ENCODE results near the gene OR10J1.

The OR10J1 gene, protein sequence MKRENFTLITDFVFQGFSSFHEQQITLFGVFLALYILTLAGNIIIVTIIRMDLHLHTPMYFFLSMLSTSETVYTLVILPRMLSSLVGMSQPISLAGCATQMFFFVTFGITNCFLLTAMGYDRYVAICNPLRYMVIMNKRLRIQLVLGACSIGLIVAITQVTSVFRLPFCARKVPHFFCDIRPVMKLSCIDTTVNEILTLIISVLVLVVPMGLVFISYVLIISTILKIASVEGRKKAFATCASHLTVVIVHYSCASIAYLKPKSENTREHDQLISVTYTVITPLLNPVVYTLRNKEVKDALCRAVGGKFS

DNA sequence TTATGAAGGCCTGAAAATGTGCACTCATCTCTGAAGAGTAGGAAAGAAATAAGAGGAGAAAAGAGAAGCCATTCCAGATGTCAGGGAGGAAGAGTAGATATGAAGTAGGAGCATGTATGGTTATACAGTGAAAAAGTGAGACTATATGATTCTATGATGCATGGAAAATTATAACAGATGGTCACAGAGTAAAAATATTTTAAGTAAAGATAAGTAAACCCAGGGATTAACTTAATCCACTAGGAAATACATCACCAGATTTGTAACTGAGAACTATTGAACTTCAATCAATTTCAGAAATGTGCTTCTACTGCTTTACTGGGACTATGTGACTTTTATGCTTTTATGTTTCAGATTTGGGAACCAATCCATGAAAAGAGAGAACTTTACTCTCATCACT lies at the start of gene OR10J1:
TSS of gene OR10J1 (plus strand) at position 301 of the 400 bp plus-strand sequence. CDS start at position 371, 70 bp downstream.
- Histone ChIP-seq H3K27me3 (ENCODE audit: low read depth, low read length) (no peaks in the 10 kb centered on the region), H3K36me3 (ENCODE audit: control insufficient read depth in 1 of 2, insufficient read depth in 2 of 2, low read length in 2 of 2) (no peaks in the 10 kb centered on the region), H3K4me3 (ENCODE audit: low read depth in 1 of 2, low read length in 2 of 2) (no peak within 1 kb of the TSS), H3K9me3 (ENCODE audit: control insufficient read depth in 1 of 2, low read length in 2 of 2) (no peaks in the 10 kb centered on the region), H3K4me1 (ENCODE audit: control insufficient read depth in 1 of 2, insufficient read depth in 2 of 2, low read length in 2 of 2) (no peaks in the 10 kb centered on the region), H3K27ac (ENCODE audit: low read length) (no peak within 1 kb of the TSS)

DNA sequence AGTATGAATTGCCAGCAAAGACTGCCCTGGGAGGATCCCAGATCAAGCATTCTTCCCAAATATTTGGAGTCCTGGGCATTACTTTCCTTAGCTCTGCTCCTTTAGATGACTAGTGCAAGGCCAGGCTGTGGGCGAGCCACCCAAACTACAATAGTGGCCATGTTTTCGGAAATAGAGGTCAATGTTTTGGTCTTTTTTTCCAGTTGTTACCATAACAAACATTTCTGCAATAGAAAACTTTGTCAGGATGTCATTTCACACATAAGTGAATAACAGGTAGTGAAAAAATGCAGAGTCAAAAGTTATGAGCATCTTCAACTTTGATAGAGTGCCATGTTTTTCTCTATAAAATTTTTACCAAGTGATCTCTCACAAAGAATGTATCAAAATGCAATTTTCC lies 32.7 kb upstream of the OR10J1 start:
- no peak overlapping the region for H3K4me3 ChIP-seq (ENCODE audit: low read depth in 1 of 2, low read length in 2 of 2)
- H3K9me3 ChIP-seq (ENCODE audit: control insufficient read depth in 1 of 2, low read length in 2 of 2), result peaks cover 0 to 8% of the 10 kb centered on the region in 2 donors
- no peak overlapping the region for H3K27ac ChIP-seq (ENCODE audit: low read length)
- no peaks in the 10 kb centered on the region for H3K4me1 ChIP-seq (ENCODE audit: control insufficient read depth in 1 of 2, insufficient read depth in 2 of 2, low read length in 2 of 2)
- no peaks in the 10 kb centered on the region for H3K27me3 ChIP-seq (ENCODE audit: low read depth, low read length)
- no peaks in the 10 kb centered on the region for H3K36me3 ChIP-seq (ENCODE audit: control insufficient read depth in 1 of 2, insufficient read depth in 2 of 2, low read length in 2 of 2)

DNA sequence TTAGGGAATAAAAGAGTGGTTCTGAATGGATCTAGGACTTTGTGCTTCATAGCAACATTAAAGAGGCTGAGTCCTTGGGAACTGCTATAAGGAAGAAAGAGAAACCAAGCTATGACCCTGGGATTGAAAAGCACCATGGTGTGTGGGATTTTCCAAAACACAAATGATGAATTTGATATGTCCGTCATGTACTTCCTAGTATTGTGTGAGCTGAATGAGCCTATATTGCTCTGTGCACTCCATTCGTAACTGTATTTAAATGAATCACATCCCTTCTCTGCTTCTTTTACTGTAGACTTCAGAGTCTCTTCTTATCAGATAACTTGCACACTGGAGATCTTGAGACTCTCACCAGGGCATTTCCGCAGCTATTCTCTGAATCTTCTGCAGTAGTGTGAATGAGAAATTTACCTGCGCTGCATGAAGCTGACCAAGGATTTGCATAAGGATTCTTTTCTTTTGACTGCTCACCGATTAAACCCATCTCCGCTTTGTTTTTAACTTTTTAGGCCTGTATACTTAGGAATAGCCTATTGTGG lies 30.6 kb upstream of the OR10J1 start:
- Histone ChIP-seq H3K36me3 (ENCODE audit: control insufficient read depth in 1 of 2, insufficient read depth in 2 of 2, low read length in 2 of 2) (no peaks in the 10 kb centered on the region), H3K9me3 (ENCODE audit: control insufficient read depth in 1 of 2, low read length in 2 of 2) (peaks cover 0 to 8% of the 10 kb centered on the region in 2 donors), H3K27ac (ENCODE audit: low read length) (no peak overlapping the region), H3K27me3 (ENCODE audit: low read depth, low read length) (no peaks in the 10 kb centered on the region), H3K4me1 (ENCODE audit: control insufficient read depth in 1 of 2, insufficient read depth in 2 of 2, low read length in 2 of 2) (no peaks in the 10 kb centered on the region), H3K4me3 (ENCODE audit: low read depth in 1 of 2, low read length in 2 of 2) (no peak overlapping the region)

DNA sequence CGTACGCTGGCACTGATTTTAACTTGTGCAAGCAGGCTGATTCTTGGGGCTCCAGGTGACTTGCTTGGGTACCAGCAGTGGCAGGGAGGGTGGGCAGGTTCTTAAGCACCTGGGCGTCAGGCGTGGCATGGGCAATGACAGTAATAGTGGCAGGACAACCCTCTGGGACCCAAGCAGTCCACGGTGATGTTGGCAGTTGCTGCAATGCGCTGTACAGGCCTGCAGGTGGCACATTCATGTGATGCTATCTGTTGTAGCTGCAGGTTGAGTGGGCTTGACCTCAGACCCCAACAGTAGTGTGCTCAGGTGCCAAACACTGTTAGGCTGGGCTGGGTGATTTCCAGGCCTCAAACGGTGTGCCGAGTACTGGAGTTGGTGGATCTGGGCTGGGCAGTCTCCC lies 17.7 kb upstream of the OR10J1 start:
- Histone ChIP-seq H3K4me3 (ENCODE audit: low read depth in 1 of 2, low read length in 2 of 2) (no peak overlapping the region), H3K4me1 (ENCODE audit: control insufficient read depth in 1 of 2, insufficient read depth in 2 of 2, low read length in 2 of 2) (no peaks in the 10 kb centered on the region), H3K27ac (ENCODE audit: low read length) (no peak overlapping the region), H3K9me3 (ENCODE audit: control insufficient read depth in 1 of 2, low read length in 2 of 2) (peaks cover 0 to 33% of the 10 kb centered on the region in 2 donors), H3K27me3 (ENCODE audit: low read depth, low read length) (no peaks in the 10 kb centered on the region), H3K36me3 (ENCODE audit: control insufficient read depth in 1 of 2, insufficient read depth in 2 of 2, low read length in 2 of 2) (no peaks in the 10 kb centered on the region)

DNA sequence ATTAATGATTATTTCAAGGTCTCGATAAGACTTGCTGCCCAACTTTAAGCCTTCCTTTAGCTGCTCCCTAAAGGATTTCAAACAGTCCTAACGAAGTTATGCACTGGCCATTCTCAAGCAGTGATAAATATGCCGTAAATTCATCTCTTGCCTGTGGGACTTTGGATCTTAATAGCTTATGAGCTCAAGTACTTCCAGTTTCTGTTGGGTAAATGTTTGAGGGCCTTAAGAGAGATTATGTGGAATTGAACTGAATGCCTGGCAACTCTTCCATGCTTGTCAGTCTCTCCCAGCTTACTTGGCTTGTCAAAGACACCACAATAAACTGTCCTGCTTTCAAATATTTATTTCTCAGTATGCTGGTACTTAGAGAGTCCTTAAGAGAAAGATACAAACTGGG lies 11.0 kb upstream of the OR10J1 start:
- Histone ChIP-seq H3K4me1 (ENCODE audit: control insufficient read depth in 1 of 2, insufficient read depth in 2 of 2, low read length in 2 of 2) (no peaks in the 10 kb centered on the region), H3K27ac (ENCODE audit: low read length) (no peak overlapping the region), H3K9me3 (ENCODE audit: control insufficient read depth in 1 of 2, low read length in 2 of 2) (no peaks in the 10 kb centered on the region), H3K4me3 (ENCODE audit: low read depth in 1 of 2, low read length in 2 of 2) (no peak overlapping the region), H3K36me3 (ENCODE audit: control insufficient read depth in 1 of 2, insufficient read depth in 2 of 2, low read length in 2 of 2) (no peaks in the 10 kb centered on the region), H3K27me3 (ENCODE audit: low read depth, low read length) (no peaks in the 10 kb centered on the region)

DNA sequence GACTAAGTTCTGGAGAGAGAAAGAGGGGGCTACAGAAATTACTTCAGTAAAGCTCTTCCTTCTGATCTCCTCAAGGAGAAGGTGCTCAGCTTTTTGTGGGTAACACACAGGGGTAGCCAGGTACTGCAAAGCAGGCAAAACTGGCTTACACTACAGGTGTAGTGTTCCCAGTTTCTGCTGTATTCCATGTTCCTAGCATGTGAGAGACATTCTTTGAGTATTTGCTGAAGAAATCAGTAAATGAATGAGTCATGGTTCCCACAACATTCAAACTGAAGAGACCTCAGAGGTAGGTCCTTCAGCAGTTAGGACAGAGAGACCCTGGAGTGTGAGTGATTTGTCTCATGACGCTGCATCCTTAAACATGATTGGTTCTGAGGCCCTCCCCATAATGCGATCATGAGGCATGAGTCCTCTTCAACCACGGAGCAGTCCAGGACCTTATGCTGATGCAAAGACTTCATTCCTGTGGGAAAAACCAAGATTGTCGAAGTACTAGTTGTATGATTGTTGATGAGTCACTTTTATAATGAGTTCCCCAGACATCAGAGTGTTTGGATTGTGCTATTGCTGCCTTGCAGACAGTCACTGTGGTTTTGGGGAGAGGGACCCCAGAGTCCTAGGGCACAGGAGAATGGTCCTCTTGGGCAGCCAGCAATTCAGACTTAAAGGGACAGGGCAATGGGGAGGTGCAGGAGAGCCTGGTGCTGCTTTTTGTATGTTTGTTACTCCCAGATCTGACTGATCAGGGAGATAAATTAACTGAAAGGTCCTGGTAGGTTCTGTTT lies 10.3 kb upstream of the OR10J1 start:
- Histone ChIP-seq H3K27me3 (ENCODE audit: low read depth, low read length) (no peaks in the 10 kb centered on the region), H3K36me3 (ENCODE audit: control insufficient read depth in 1 of 2, insufficient read depth in 2 of 2, low read length in 2 of 2) (no peaks in the 10 kb centered on the region), H3K9me3 (ENCODE audit: control insufficient read depth in 1 of 2, low read length in 2 of 2) (no peaks in the 10 kb centered on the region), H3K27ac (ENCODE audit: low read length) (no peak overlapping the region), H3K4me1 (ENCODE audit: control insufficient read depth in 1 of 2, insufficient read depth in 2 of 2, low read length in 2 of 2) (no peaks in the 10 kb centered on the region), H3K4me3 (ENCODE audit: low read depth in 1 of 2, low read length in 2 of 2) (no peak overlapping the region)

DNA sequence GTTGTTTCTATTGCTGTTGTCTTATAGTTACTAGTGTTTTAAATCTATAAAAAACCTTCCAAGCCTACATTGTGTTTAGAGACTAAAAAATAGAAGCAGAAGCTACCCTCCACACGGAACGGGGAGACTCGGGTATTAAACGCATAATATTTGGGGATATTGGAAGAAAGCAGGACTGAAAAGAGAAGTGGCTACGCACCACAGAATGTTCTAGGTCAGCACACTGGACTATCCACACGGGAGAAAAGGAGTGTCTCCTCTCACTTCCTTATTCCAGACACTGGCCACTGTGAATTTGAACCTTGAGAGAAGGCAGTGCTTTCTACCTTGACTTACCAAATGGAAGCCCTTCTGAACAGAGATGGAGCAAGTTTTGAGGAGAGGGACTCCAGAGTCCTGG lies 8.5 kb upstream of the OR10J1 start:
- H3K4me3 ChIP-seq (ENCODE audit: low read depth in 1 of 2, low read length in 2 of 2), result no peak overlapping the region
- no peaks in the 10 kb centered on the region for H3K9me3 ChIP-seq (ENCODE audit: control insufficient read depth in 1 of 2, low read length in 2 of 2)
- H3K36me3 ChIP-seq (ENCODE audit: control insufficient read depth in 1 of 2, insufficient read depth in 2 of 2, low read length in 2 of 2), result no peaks in the 10 kb centered on the region
- no peaks in the 10 kb centered on the region for H3K4me1 ChIP-seq (ENCODE audit: control insufficient read depth in 1 of 2, insufficient read depth in 2 of 2, low read length in 2 of 2)
- no peaks in the 10 kb centered on the region for H3K27me3 ChIP-seq (ENCODE audit: low read depth, low read length)
- H3K27ac ChIP-seq (ENCODE audit: low read length), result no peak overlapping the region

DNA sequence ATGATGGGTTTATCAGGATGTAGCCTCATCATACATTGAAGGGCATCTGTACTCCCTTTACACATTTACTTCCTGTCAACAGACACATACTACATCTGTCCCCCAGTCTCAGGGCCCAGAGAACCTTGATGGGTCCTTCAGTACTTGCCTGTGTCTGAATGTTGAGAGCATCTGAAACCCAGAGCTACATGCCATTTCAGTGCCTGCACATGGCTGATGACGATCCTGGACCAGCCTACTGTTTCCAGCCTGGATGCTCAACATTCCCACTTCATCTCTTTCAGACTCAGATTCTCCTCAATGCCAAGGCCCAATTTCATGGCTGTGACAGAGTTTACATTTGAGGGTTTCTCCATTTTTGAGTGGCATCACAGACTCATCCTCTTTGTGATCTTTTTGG lies 7.6 kb upstream of the OR10J1 start, which contains the start of gene OR10J4:
TSS of gene OR10J4 (plus strand) at position 301 of the 400 bp plus-strand sequence.
- no peaks in the 10 kb centered on the region for H3K4me1 ChIP-seq (ENCODE audit: control insufficient read depth in 1 of 2, insufficient read depth in 2 of 2, low read length in 2 of 2)
- no peaks in the 10 kb centered on the region for H3K9me3 ChIP-seq (ENCODE audit: control insufficient read depth in 1 of 2, low read length in 2 of 2)
- H3K27ac ChIP-seq (ENCODE audit: low read length), result no peak within 1 kb of the TSS
- H3K36me3 ChIP-seq (ENCODE audit: control insufficient read depth in 1 of 2, insufficient read depth in 2 of 2, low read length in 2 of 2), result no peaks in the 10 kb centered on the region
- H3K4me3 ChIP-seq (ENCODE audit: low read depth in 1 of 2, low read length in 2 of 2), result no peak within 1 kb of the TSS
- H3K27me3 ChIP-seq (ENCODE audit: low read depth, low read length), result no peaks in the 10 kb centered on the region

DNA sequence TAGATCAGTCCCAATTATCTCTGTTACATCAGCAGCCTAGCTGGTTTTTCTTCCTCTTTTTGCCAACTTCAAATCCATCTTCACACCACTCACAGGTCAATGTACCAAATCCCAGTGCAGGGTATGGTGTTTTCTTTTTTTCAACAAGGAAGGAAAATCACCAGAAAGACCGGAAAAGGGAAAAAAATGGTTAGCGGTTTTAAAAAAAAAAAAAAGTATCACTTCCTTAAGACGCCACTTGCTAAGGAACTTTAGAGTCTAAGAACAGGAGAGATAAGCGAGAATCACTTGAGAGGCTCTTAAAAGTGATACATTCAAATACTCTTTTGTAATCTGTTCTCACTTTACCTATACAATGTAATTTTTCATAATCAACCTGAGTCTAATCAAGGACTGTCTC lies 3.1 kb upstream of the OR10J1 start:
- Histone ChIP-seq H3K4me1 (ENCODE audit: control insufficient read depth in 1 of 2, insufficient read depth in 2 of 2, low read length in 2 of 2) (no peaks in the 10 kb centered on the region), H3K4me3 (ENCODE audit: low read depth in 1 of 2, low read length in 2 of 2) (no peak overlapping the region), H3K27ac (ENCODE audit: low read length) (no peak overlapping the region), H3K27me3 (ENCODE audit: low read depth, low read length) (no peaks in the 10 kb centered on the region), H3K36me3 (ENCODE audit: control insufficient read depth in 1 of 2, insufficient read depth in 2 of 2, low read length in 2 of 2) (no peaks in the 10 kb centered on the region), H3K9me3 (ENCODE audit: control insufficient read depth in 1 of 2, low read length in 2 of 2) (no peaks in the 10 kb centered on the region)

DNA sequence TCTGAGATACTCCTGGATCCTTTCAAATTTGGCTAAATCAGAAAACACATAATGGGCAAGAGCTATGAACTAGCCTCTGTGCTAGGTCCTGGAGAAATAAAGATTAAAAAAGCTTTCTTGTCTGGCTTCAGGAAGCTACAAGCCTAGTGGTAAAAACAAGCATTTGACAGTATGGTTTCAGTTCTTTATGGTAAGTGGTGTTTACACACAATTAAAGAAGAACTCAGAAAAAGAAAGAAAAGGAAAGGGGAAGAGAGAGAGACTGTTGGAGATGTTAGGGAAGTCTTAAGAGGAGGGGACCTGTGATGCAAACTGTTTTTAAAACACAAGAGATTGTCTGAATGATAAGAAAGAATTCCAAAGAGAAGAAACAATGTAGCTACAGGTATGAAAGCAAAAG lies 1.8 kb downstream of the OR10J1 start:
- H3K9me3 ChIP-seq (ENCODE audit: control insufficient read depth in 1 of 2, low read length in 2 of 2), result no peaks in the 10 kb centered on the region
- H3K36me3 ChIP-seq (ENCODE audit: control insufficient read depth in 1 of 2, insufficient read depth in 2 of 2, low read length in 2 of 2), result no peaks in the 10 kb centered on the region
- H3K27ac ChIP-seq (ENCODE audit: low read length), result no peak overlapping the region
- H3K27me3 ChIP-seq (ENCODE audit: low read depth, low read length), result no peaks in the 10 kb centered on the region
- H3K4me3 ChIP-seq (ENCODE audit: low read depth in 1 of 2, low read length in 2 of 2), result no peak overlapping the region
- no peaks in the 10 kb centered on the region for H3K4me1 ChIP-seq (ENCODE audit: control insufficient read depth in 1 of 2, insufficient read depth in 2 of 2, low read length in 2 of 2)

DNA sequence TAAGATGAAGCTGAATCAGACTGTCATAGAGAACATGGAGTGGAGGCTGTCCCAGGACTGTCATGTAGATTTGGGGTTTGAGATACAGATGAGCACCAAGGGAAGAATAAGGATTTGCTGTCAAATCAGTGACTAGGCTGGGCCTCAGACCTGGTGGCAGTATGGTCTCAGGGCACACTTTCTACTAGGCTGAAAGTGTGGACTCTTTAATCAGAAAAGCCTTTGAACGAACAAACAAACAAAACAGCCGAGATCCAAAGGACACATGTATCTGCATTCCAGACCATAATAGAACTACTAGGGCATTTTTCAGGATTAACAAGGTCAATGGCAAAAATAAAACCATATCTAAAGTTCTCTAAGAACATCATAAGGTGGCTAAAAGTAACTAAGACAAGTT lies 2.9 kb downstream of the OR10J1 start:
- Histone ChIP-seq H3K4me3 (ENCODE audit: low read depth in 1 of 2, low read length in 2 of 2) (no peak overlapping the region), H3K27me3 (ENCODE audit: low read depth, low read length) (no peaks in the 10 kb centered on the region), H3K27ac (ENCODE audit: low read length) (no peak overlapping the region), H3K4me1 (ENCODE audit: control insufficient read depth in 1 of 2, insufficient read depth in 2 of 2, low read length in 2 of 2) (no peaks in the 10 kb centered on the region), H3K36me3 (ENCODE audit: control insufficient read depth in 1 of 2, insufficient read depth in 2 of 2, low read length in 2 of 2) (no peaks in the 10 kb centered on the region), H3K9me3 (ENCODE audit: control insufficient read depth in 1 of 2, low read length in 2 of 2) (no peaks in the 10 kb centered on the region)
